ENCODE data around the gene ATG10. TPM values are rescaled to one million over a fixed set of nuclear protein-coding genes. Genes with fewer than 3 reads are reported as not detected.
"Not testable (repeated sequence)": the region's sequence is repeated elsewhere in the genome, so short reads cannot be mapped to it uniquely, and the experiment has no call there.

Gene ATG10
- total and polyA plus RNA-seq, 2 experiments from 2014 or later, result 12.5 to 17.7 TPM

GRCh38 chr5:81950996-81951395 lies 20.8 kb upstream of the ATG10 start:
- Histone ChIP-seq H3K9me2 (ENCODE audit: insufficient read depth) (no peaks in the 10 kb centered on the region), H3F3A (replicated peaks; ENCODE audit: low read depth) (no peaks in the 10 kb centered on the region), H3K79me2 (replicated peaks; ENCODE audit: insufficient read depth) (no peaks in the 10 kb centered on the region), H2AFZ (peak overlapping the region; percentile 15; the same call in 1 of the 2 replicates), H3K27me3 (ENCODE audit: insufficient read depth) (no peaks in the 10 kb centered on the region), H3K4me2 (no peak overlapping the region), H3K27ac (ENCODE audit: low read depth) (no peak overlapping the region), H4K20me1 (replicated peaks; ENCODE audit: insufficient read depth) (no peaks in the 10 kb centered on the region), H3K4me3 (no peak overlapping the region), H3K4me1 (ENCODE audit: insufficient read depth) (peaks cover 10% of the 10 kb centered on the region), H3K36me3 (ENCODE audit: insufficient read depth) (no peaks in the 10 kb centered on the region)
- Mint-ChIP-seq H3K27ac (no peak overlapping the region), H3K4me3 (no peak overlapping the region), H3K36me3 (ENCODE audit: low read depth) (no peaks in the 10 kb centered on the region; the same call in 2 of the 3 replicates), H3K4me1 (peaks cover 20% of the 10 kb centered on the region), H3K27me3 (ENCODE audit: insufficient read depth, low read depth, poor library complexity) (peaks cover 5% of the 10 kb centered on the region), H3K9me3 (peaks cover 4% of the 10 kb centered on the region; the same call in 2 of the 3 replicates)
- DNase-seq (ENCODE audit: low spot score) (no peak), ATAC-seq (no peak)
- no peak for TF ChIP-seq ETS1 (IDR thresholded peaks at IDR 0.05)
- TF ChIP-seq EZH2phosphoT487 (IDR thresholded peaks at IDR 0.05; ENCODE audit: unreplicated experiment), result no peak
- TF ChIP-seq ZNF114 (CRISPR knock-in tag; IDR thresholded peaks at IDR 0.05), result no peak

GRCh38 chr5:81954796-81955195 lies 17.0 kb upstream of the ATG10 start:
- not testable (repeated sequence) for H3K27me3 Mint-ChIP-seq (ENCODE audit: insufficient read depth, low read depth, poor library complexity); ATAC-seq; H3K36me3 ChIP-seq (ENCODE audit: insufficient read depth); H3K27ac ChIP-seq (ENCODE audit: low read depth); H3F3A ChIP-seq (replicated peaks; ENCODE audit: low read depth); H3K9me2 ChIP-seq (ENCODE audit: insufficient read depth); H3K4me3 ChIP-seq; H3K4me3 Mint-ChIP-seq; H4K20me1 ChIP-seq (replicated peaks; ENCODE audit: insufficient read depth); H3K9me3 Mint-ChIP-seq; H3K27me3 ChIP-seq (ENCODE audit: insufficient read depth); H3K27ac Mint-ChIP-seq; H3K36me3 Mint-ChIP-seq (ENCODE audit: low read depth); H3K79me2 ChIP-seq (replicated peaks; ENCODE audit: insufficient read depth); H3K4me2 ChIP-seq; DNase-seq (ENCODE audit: low spot score)
- Histone ChIP-seq H3K4me1 (ENCODE audit: insufficient read depth) (peaks cover 10% of the 10 kb centered on the region), H2AFZ (peak overlapping the region; percentile 74; the same call in 1 of the 2 replicates)
- peaks cover 20% of the 10 kb centered on the region for H3K4me1 Mint-ChIP-seq

- not testable (repeated sequence) for H3K4me2 ChIP-seq; H3K79me2 ChIP-seq (replicated peaks; ENCODE audit: insufficient read depth); H4K20me1 ChIP-seq (replicated peaks; ENCODE audit: insufficient read depth); H2AFZ ChIP-seq; H3K27me3 Mint-ChIP-seq (ENCODE audit: insufficient read depth, low read depth, poor library complexity); H3K4me1 ChIP-seq (ENCODE audit: insufficient read depth); H3K4me3 Mint-ChIP-seq; H3K9me2 ChIP-seq (ENCODE audit: insufficient read depth); H3K9me3 Mint-ChIP-seq; H3K27me3 ChIP-seq (ENCODE audit: insufficient read depth); H3K27ac Mint-ChIP-seq; H3K27ac ChIP-seq (ENCODE audit: low read depth); H3K36me3 ChIP-seq (ENCODE audit: insufficient read depth); ATAC-seq; H3F3A ChIP-seq (replicated peaks; ENCODE audit: low read depth); H3K4me3 ChIP-seq; DNase-seq (ENCODE audit: low spot score); H3K36me3 Mint-ChIP-seq (ENCODE audit: low read depth)
- H3K4me1 Mint-ChIP-seq, result peaks cover 12% of the 10 kb centered on the region
Measured at GRCh38 chr5:81958129-81958528, 13.7 kb upstream of the ATG10 start.
